Measurements from ENCODE around the gene ACBD3.

ACBD3 gene

GRCh38 chr1:226134170-226135058 is 52.1 kb downstream of the ACBD3 start:
- no peak for TF ChIP-seq ZNF274 (IDR thresholded peaks at IDR 0.05; ENCODE audit: low read depth, low read length)
- H3K4me3 ChIP-seq (ENCODE audit: low read length): no peak overlapping the region

DNA sequence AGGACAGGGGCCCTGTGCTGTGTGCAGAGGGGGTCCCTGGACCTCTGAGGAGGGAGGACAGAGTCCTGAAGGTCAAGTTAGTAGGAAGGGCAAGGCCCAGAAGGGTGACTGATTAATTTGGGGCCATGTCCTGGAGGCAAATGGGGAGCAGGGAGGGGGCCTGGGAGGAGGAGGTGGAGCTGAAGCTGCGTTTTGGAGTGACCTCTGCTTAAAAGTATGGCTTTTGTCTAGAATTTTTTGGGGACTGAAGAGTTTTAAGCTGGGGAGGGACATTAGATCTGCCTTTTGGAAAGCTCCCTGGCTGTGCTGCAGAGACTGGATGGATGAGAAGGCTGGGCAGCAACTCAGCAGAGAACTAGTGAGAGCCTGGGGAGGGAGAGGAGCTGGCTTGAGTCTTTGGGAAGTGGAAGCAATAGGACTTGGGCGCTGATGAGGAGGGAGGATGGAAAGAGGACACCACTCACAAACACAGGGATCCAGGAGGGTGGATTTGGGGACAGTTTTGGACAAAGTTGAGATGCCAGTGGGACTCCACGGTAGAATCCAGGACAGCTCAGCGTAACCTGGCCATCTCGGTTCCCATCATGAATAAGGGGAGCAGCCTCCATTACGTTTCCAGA is 52.9 kb downstream of the ACBD3 start:
- no peak overlapping the region for H3K4me3 ChIP-seq (ENCODE audit: low read length)
- TF ChIP-seq ZNF274 (IDR thresholded peaks at IDR 0.05; ENCODE audit: low read depth, low read length): no peak

DNA sequence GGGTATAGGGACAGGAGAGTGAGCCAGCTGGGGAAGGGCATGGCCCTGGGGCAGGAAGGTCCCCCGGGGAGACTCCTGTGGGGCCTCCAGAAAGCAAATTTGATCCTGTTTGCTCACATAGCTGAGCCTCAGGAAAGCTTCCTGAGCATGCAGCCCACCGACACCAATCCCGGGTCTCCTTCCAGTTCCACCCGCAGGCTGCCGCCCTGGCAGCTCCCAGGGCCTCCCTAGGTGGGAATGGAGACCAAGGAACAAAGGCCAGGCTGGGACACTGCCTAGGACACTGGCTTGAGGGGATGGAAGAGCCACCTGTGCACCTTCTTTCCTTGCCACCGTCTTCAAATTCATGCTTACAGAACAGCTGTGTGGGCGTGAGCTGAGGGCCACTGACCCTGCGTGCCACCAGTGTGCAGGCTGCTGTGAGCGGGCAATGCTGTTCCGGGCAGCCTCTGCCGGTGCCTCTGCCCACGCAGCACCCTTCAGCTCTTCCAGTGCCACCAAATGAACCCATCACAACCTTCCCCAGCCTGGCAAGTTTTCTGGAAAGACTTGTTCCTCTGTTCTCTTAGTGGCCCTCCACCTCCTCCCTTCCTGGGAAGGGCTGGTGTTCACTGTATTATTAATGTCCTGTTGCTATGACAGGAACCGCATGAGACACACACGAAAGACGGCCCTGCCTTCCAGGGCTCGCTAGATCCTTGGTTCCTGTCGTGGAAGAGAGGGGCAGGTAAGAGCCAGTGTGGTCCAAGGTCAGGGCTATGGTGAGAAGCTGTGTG is 53.6 kb downstream of the ACBD3 start:
- H3K4me3 ChIP-seq (ENCODE audit: low read length): no peak overlapping the region
- no peak for TF ChIP-seq ZNF274 (IDR thresholded peaks at IDR 0.05; ENCODE audit: low read depth, low read length)

DNA sequence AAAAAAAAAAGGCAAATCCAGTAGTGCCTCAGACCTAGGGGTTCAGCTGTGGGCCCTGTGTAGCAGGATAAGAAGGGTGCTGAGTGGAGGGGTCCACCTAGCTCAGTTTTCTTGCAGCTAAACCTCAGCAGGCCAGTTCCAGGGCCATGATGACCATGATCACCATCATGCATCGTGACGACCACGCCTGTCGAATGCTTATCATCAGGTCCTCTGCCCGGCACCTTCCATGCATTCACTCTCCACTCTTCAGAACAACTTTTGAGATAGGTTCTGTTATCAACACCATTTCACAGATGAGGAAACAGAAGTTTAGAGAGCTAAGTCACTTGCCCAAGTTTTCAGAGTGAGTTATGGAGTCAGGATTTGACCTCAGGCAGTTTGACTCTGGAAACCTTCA is 54.9 kb downstream of the ACBD3 start:
- H3K4me3 ChIP-seq (ENCODE audit: low read length): no peak overlapping the region
- no peak for TF ChIP-seq ZNF274 (IDR thresholded peaks at IDR 0.05; ENCODE audit: low read depth, low read length)

GRCh38 chr1:226129230-226129629 is 57.3 kb downstream of the ACBD3 start:
- no peak overlapping the region for H3K4me3 ChIP-seq (ENCODE audit: low read length)
- TF ChIP-seq ZNF274 (IDR thresholded peaks at IDR 0.05; ENCODE audit: low read depth, low read length): no peak

DNA sequence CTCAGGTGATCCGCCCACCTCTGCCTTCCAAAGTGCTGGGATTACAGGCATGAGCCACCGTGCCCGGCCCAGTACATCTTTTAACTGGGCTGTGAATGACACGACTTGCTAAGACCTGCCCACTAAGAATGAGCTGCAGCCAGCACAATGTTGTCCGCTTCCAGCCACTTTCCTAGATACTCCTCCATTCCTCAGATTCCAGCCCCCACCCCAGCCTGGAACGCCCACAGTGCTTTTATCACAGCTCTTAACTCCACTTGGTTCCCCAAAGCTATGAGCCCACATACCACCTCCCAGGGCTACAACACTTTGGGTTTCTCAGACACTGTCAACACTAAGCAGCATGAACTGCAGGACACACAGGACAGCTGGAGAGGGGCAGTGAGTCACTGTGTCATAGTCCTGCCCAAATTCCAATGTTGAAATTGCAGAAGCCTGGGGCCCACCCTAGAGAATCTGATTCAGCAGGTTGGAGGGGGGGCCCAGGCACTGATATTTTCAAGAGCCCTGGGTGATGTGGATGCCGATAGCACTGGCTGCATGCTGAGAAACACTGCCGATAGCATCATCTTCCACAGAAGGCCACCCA is 58.0 kb downstream of the ACBD3 start:
- peak overlapping the region; percentile 7; the same call in 1 of the 2 replicates for H3K4me3 ChIP-seq (ENCODE audit: low read length)
- no peak for TF ChIP-seq ZNF274 (IDR thresholded peaks at IDR 0.05; ENCODE audit: low read depth, low read length)

DNA sequence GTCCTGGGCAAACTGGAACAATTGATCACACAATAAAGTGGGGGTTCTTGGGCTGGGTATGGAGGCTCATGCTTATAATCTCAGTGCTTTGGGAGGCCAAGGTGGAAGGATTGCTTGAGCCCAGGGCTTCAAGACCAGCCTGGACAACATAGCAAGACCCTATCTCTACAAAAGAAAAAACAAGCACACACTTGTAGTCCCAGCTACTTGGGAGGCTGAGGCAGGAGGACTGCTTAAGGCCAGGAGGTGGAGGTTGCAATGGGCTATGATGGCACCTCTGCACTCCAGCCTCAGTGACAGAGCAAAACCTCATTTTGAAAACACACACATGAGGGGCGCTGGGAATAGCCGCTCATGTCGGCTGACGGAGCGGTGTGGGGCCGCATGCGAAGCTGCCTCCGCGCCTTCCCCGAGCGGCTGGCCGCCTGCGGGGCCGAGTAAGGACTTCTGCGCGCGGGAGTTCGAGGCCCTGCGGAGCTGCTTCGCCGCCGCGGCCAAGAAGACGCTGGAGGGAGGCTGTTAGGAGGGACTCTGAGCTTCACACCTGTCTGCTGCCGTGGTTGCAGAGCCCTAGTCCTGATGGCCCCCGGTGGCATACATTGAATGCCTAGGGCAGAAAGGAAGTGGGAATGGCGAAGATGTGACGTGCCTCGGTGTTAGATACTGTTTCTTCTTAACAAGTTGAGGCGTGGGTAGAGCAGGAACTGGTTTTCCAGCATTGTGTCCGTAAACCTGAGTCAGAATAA is 59.5 kb downstream of the ACBD3 start:
- TF ChIP-seq ZNF274 (IDR thresholded peaks at IDR 0.05; ENCODE audit: low read depth, low read length): no peak
- H3K4me3 ChIP-seq (ENCODE audit: low read length): no peak overlapping the region; the same call in 1 of the 2 replicates

DNA sequence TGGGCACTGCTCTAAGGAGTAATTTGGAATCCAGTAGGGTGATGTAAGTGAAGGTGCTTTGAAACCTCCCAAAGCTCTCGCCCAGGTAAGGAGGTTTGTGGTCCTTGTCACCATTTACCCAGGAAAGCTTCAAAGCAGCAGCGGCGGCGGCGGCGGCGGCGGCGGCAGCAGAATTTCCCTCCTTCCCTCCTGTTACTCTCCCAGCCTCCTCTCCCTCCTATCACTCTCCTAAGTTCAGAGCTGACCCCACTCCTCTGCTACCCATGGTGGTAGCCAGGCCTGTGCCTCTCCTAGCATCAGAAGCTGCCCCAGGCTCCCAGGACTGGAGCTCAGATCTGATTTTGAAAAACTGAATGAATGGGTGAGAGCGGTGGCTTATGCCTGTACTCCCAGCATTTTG is 60.7 kb downstream of the ACBD3 start:
- no peak for TF ChIP-seq ZNF274 (IDR thresholded peaks at IDR 0.05; ENCODE audit: low read depth, low read length)
- no peak overlapping the region for H3K4me3 ChIP-seq (ENCODE audit: low read length)

DNA sequence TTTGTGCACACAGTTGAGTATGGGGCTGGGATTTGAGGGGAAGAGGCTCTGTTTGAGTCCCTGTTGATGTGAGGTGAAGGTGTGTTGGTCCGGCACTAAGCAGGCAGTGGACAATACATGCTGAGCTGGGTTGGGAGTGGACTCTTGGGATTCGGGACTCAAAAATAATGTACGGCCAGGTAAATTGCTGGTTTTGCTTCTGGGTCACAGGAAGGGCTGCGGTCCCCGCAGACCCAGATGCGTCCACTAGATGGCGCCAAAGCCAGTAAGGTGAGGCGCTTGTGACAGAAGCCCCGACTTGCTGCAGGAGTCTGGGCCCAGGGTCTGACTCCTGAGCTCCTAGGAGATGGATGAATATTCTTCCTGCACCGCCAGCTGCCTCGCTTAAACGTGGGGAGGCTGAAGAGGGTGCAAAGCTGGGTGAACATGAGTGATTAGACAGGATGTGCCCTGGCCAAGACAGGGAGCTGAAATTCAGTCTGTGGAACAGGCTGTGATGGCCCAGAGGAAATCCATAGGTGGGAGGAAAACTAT is 61.4 kb downstream of the ACBD3 start:
- no peak for TF ChIP-seq ZNF274 (IDR thresholded peaks at IDR 0.05; ENCODE audit: low read depth, low read length)
- no peak overlapping the region for H3K4me3 ChIP-seq (ENCODE audit: low read length)

- H3K4me3 ChIP-seq (ENCODE audit: low read length): no peak overlapping the region
- TF ChIP-seq ZNF274 (IDR thresholded peaks at IDR 0.05; ENCODE audit: low read depth, low read length): no peak
Observed at GRCh38 chr1:226123591-226124471, 62.7 kb downstream of the ACBD3 start.

- no peak for TF ChIP-seq ZNF274 (IDR thresholded peaks at IDR 0.05; ENCODE audit: low read depth, low read length)
- no peak overlapping the region for H3K4me3 ChIP-seq (ENCODE audit: low read length)
Observed at GRCh38 chr1:226123212-226123560, 63.4 kb downstream of the ACBD3 start.

DNA sequence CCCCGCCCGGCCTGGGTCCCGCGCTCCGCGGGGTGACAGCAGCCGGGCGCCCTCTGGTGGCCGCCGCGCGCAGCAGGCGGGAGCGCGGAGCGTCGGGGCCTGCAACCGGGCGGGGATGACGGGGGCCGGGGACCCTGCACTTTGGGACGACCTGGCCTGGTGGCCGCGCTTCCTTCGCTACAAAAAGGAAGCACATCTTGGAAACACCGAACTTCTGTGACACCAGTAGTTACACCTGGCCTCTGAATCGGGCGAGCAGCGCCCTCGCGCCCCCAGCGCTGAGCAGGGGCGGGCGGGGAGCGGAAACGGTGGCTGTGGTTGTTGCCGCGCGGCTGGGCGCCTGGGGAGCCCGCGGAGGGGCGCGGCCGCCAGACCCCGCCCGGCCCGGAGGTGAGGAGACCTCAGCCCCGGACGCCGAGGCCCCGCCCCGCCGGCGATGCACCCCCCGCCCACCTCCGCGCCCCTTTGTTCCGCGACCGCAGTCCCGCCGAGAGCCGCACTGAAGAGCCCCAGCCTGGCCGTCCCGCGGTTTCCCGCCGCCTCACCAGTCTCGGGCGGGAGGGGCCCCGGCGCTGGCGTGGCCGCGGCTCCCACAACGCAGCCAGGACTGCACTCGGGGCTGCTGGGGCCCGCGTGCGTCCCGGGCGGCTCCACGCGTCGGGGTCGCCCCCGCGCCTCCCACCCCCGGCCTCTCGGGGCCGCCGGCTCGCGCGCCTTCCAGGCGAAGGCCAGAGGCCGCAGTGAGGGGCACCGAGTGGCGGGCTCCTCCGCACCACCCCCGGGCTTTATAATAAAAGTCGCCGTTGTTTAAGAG is 64.7 kb downstream of the ACBD3 start:
- no peak for TF ChIP-seq ZNF274 (IDR thresholded peaks at IDR 0.05; ENCODE audit: low read depth, low read length)

More for the DNA sequence above, 64.7 kb downstream of the ACBD3 start:
- peak overlapping the region; percentile 67; the same call in 1 of the 2 replicates for H3K4me3 ChIP-seq (ENCODE audit: low read length)
